Ovary (tissue), 3 donors: Measurements from ENCODE around the gene POU2AF2.

Experiments used
- CTCF ChIP-seq, 3 donors: fragments of 450-650 bp in 2 of 3; fragments of 200-600 bp in 1 of 3; IDR thresholded peaks; one replicate each; pipeline versions ENCODE4 v1.5.1 to v1.8.0; 2016 to 2022; ENCODE audit warnings: antibody characterized with exemption in 3 of 3, mild to moderate bottlenecking in 1 of 3
- POLR2A ChIP-seq: fragments of 450-650 bp; IDR thresholded peaks from one replicate; pipeline ENCODE4 v1.6.1; 2017; ENCODE audit warnings: antibody characterized with exemption, mild to moderate bottlenecking, moderate library complexity
- donor health status: DM: no; HTN: no; CAD: no.

- TF ChIP-seq POLR2A (no peak), CTCF (IDR thresholded peaks at IDR 0.05) (no peak)
These were observed at the start of gene POU2AF2 for GRCh38 chr11:111245425-111245824.
